GM19397 (cell line): ENCODE data around the gene COMTD1.
"Not testable (repeated sequence)": the region's sequence is repeated elsewhere in the genome, so short reads cannot be mapped to it uniquely, and the experiment has no call there.

Source experiments
- ATAC-seq: cut with Tn5 transposase; IDR thresholded peaks from one replicate; pipeline ENCODE4 v1.9.1; 2021; ENCODE audit warnings: mild to moderate bottlenecking, moderate library complexity; ENCODE audit not compliant: unreplicated experiment

Gene COMTD1

GRCh38 chr10:75226095-75226494 lies 9.7 kb downstream of the COMTD1 start:
- ATAC-seq: no peak

- no peak for ATAC-seq
Measured at GRCh38 chr10:75223507-75223906, 12.2 kb downstream of the COMTD1 start.

GRCh38 chr10:75221492-75221891 lies 14.3 kb downstream of the COMTD1 start:
- ATAC-seq: not testable (repeated sequence)

GRCh38 chr10:75220274-75220673 lies 15.5 kb downstream of the COMTD1 start:
- no peak for ATAC-seq

GRCh38 chr10:75212343-75212742 lies 23.4 kb downstream of the COMTD1 start:
- ATAC-seq: no peak

GRCh38 chr10:75211007-75211691 lies 24.6 kb downstream of the COMTD1 start:
- peak; percentile 0 for ATAC-seq

GRCh38 chr10:75210282-75211006 lies 25.3 kb downstream of the COMTD1 start, which contains the start of gene VDAC2:
Gene VDAC2 (plus strand): TSS chr10:75210796. CDS start chr10:75211159, 363 bp downstream.
- ATAC-seq: peak; percentile 90

GRCh38 chr10:75209921-75210281 lies 25.9 kb downstream of the COMTD1 start:
- ATAC-seq: peak; percentile 48

- no peak for ATAC-seq
Measured at GRCh38 chr10:75209086-75209920, 26.5 kb downstream of the COMTD1 start.

- no peak for ATAC-seq
Measured at GRCh38 chr10:75208181-75208580, 27.6 kb downstream of the COMTD1 start.

GRCh38 chr10:75207857-75208144 lies 28.0 kb downstream of the COMTD1 start:
- no peak for ATAC-seq

- no peak for ATAC-seq
Measured at GRCh38 chr10:75207079-75207856, 28.5 kb downstream of the COMTD1 start.

GRCh38 chr10:75206638-75207037 lies 29.1 kb downstream of the COMTD1 start:
- ATAC-seq: not testable (repeated sequence)

GRCh38 chr10:75205908-75206307 lies 29.8 kb downstream of the COMTD1 start:
- ATAC-seq: no peak

GRCh38 chr10:75203724-75204123 lies 32.0 kb downstream of the COMTD1 start:
- ATAC-seq: no peak

GRCh38 chr10:75203046-75203620 lies 32.6 kb downstream of the COMTD1 start:
- not testable (repeated sequence) for ATAC-seq

- no peak for ATAC-seq
Measured at GRCh38 chr10:75202321-75203045, 33.3 kb downstream of the COMTD1 start.

GRCh38 chr10:75201793-75202307 lies 33.9 kb downstream of the COMTD1 start:
- no peak for ATAC-seq

- ATAC-seq: not testable (repeated sequence)
Measured at GRCh38 chr10:75199949-75200348, 35.8 kb downstream of the COMTD1 start.

GRCh38 chr10:75197906-75198305 lies 37.9 kb downstream of the COMTD1 start:
- ATAC-seq: no peak
